GM12878 (cell line): ENCODE results near the gene MRTFA.

Experiments
- GABPA ChIP-seq: IDR thresholded peaks from 2 replicates; pipeline ENCODE4 v1.6.1; 2014; ENCODE audit warnings: antibody characterized with exemption, low read depth, mild to moderate bottlenecking, inconsistent platforms
- MXI1 ChIP-seq: fragments of 150-350 bp; IDR thresholded peaks from 2 replicates; pipeline ENCODE4 v1.6.1; 2011; ENCODE audit warnings: low read depth, mild to moderate bottlenecking, inconsistent platforms, low read length, improper control_type of control experiment
- NFYA ChIP-seq: IDR thresholded peaks from 2 replicates; pipeline ENCODE4 v1.6.1; 2011; ENCODE audit warnings: low read depth, mild to moderate bottlenecking, low read length, improper control_type of control experiment, borderline replicate concordance
- TF ChIP-seq, protein P1 (sequence below): fragments of 450-650 bp; IDR thresholded peaks from 2 replicates; pipeline ENCODE4 v1.6.1; 2017; ENCODE audit warnings: antibody characterized with exemption, mild to moderate bottlenecking, moderate library complexity

DNA sequence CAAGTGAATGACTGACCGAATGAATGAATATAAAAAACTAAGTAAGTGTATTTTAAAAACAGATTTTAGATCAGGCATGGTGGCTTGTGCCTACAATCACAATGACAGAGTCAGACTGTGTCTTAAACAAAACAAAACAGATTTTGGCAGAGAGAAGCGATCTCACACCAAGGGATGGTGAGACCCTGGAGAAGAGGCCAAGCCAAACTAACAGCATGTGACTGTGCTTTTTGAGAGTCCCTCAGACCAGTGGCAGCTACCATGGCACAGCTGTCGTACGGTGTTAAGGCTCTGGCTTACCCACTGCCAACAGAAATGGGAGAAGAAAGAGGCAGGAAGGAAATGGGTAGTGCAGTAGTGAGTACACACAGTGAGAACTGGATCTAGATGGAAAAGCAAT, 205.5 kb downstream of the MRTFA start:
- TF ChIP-seq, protein P1, sequence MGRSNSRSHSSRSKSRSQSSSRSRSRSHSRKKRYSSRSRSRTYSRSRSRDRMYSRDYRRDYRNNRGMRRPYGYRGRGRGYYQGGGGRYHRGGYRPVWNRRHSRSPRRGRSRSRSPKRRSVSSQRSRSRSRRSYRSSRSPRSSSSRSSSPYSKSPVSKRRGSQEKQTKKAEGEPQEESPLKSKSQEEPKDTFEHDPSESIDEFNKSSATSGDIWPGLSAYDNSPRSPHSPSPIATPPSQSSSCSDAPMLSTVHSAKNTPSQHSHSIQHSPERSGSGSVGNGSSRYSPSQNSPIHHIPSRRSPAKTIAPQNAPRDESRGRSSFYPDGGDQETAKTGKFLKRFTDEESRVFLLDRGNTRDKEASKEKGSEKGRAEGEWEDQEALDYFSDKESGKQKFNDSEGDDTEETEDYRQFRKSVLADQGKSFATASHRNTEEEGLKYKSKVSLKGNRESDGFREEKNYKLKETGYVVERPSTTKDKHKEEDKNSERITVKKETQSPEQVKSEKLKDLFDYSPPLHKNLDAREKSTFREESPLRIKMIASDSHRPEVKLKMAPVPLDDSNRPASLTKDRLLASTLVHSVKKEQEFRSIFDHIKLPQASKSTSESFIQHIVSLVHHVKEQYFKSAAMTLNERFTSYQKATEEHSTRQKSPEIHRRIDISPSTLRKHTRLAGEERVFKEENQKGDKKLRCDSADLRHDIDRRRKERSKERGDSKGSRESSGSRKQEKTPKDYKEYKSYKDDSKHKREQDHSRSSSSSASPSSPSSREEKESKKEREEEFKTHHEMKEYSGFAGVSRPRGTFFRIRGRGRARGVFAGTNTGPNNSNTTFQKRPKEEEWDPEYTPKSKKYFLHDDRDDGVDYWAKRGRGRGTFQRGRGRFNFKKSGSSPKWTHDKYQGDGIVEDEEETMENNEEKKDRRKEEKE, result no peak
- TF ChIP-seq MXI1 (no peak), NFYA (no peak), GABPA (no peak)
